Endothelial cell of umbilical vein (primary cell): ENCODE measurements around the gene PLD1.

Source experiments
- CTCF ChIP-seq, 2 donors: IDR thresholded peaks; 1 replicate in 1 of 2; 2 replicates in 1 of 2; pipeline ENCODE4 v1.5.1; 2011; ENCODE audit warnings: low read length in 2 of 2, mild to moderate bottlenecking in 2 of 2, moderate library complexity in 2 of 2, control low read depth in 1 of 2, inconsistent platforms in 1 of 2, low read depth in 1 of 2; ENCODE audit not compliant: insufficient read depth in 1 of 2; ENCODE audit errors: extremely low read depth in 1 of 2
- MYC ChIP-seq: IDR thresholded peaks from one replicate; pipeline ENCODE4 v1.6.1; 2011; ENCODE audit warnings: mild to moderate bottlenecking, low read depth, low read length

- TF ChIP-seq MYC (no peak), CTCF (IDR thresholded peaks at IDR 0.05; ENCODE audit: extremely low read depth in 1 of 2, insufficient read depth in 1 of 2, low read depth in 1 of 2, low read length in 2 of 2) (no peak)
These were observed 97.9 kb downstream of the PLD1 start for GRCh38 chr3:171712171-171712938.
